H9 (cell line): Measurements from ENCODE around the gene PVR. TPM values are rescaled to one million over a fixed set of nuclear protein-coding genes. Genes with fewer than 3 reads are reported as not detected.

Experiments used
- DNase-seq: peaks from one replicate; pipeline ENCODE4 v3.0.0-alpha.2; 2017
- H2AFZ ChIP-seq: one replicate; pipeline ENCODE4 v1.6.1; 2013; ENCODE audit warnings: mild to moderate bottlenecking, low read length, control low read depth, moderate library complexity
- H2AK5ac ChIP-seq: 2 replicates; pipeline ENCODE4 v1.6.1; 2013; ENCODE audit warnings: low read length, control low read depth, mixed read lengths; ENCODE audit not compliant: insufficient read length
- H2BK120ac ChIP-seq: one replicate; pipeline ENCODE4 v1.6.1; 2013; ENCODE audit warnings: low read depth, mild to moderate bottlenecking, low read length, control low read depth, inconsistent platforms; ENCODE audit not compliant: poor library complexity, severe bottlenecking
- H2BK12ac ChIP-seq: 2 replicates; pipeline ENCODE4 v1.6.1; 2013; ENCODE audit warnings: low read length, control low read depth, mixed read lengths, low read depth; ENCODE audit not compliant: insufficient read length
- H2BK15ac ChIP-seq: 2 replicates; pipeline ENCODE4 v1.6.1; 2013; ENCODE audit warnings: low read depth, low read length, control low read depth
- H2BK20ac ChIP-seq: one replicate; pipeline ENCODE4 v1.6.1; 2013; ENCODE audit warnings: low read depth, mild to moderate bottlenecking, low read length, control low read depth, inconsistent platforms; ENCODE audit not compliant: poor library complexity, severe bottlenecking
- H2BK5ac ChIP-seq: 2 replicates; pipeline ENCODE4 v1.6.1; 2013; ENCODE audit warnings: low read length, control low read depth, mixed read lengths; ENCODE audit not compliant: insufficient read length
- H3K14ac ChIP-seq: 2 replicates; pipeline ENCODE4 v1.6.1; 2013; ENCODE audit warnings: low read length, control low read depth; ENCODE audit not compliant: insufficient read depth
- H3K18ac ChIP-seq: 2 replicates; pipeline ENCODE4 v1.6.1; 2013; ENCODE audit warnings: low read depth, mild to moderate bottlenecking, mixed read lengths, low read length, control low read depth; ENCODE audit not compliant: insufficient read length
- H3K23ac ChIP-seq: 2 replicates; pipeline ENCODE4 v1.6.1; 2013; ENCODE audit warnings: low read length, control low read depth, mixed read lengths, low read depth; ENCODE audit not compliant: insufficient read length
- H3K23me2 ChIP-seq: 2 replicates; pipeline ENCODE4 v1.6.1; 2013; ENCODE audit warnings: low read depth, mild to moderate bottlenecking, mixed read lengths, low read length, control low read depth; ENCODE audit not compliant: insufficient read length, poor library complexity, severe bottlenecking
- H3K27ac ChIP-seq: 2 replicates; pipeline ENCODE4 v1.5.1; 2013; ENCODE audit warnings: low read length, control low read depth, mixed read lengths, low read depth; ENCODE audit not compliant: insufficient read length
- H3K27me3 ChIP-seq: 2 replicates; pipeline ENCODE4 v1.6.1; 2013; ENCODE audit warnings: low read length, control low read depth, inconsistent platforms; ENCODE audit not compliant: insufficient read depth
- H3K4ac ChIP-seq: 2 replicates; pipeline ENCODE4 v1.6.1; 2013; ENCODE audit warnings: low read depth, mild to moderate bottlenecking, control low read depth, inconsistent platforms, low read length, moderate library complexity
- H3K4me1 ChIP-seq: 2 replicates; pipeline ENCODE4 v1.6.1; 2013; ENCODE audit warnings: low read length, control low read depth, inconsistent platforms; ENCODE audit not compliant: insufficient read depth
- H3K4me2 ChIP-seq: 2 replicates; pipeline ENCODE4 v1.6.1; 2013; ENCODE audit warnings: low read length, control low read depth, mixed read lengths; ENCODE audit not compliant: insufficient read length, insufficient read depth
- H3K56ac ChIP-seq: 2 replicates; pipeline ENCODE4 v1.6.1; 2013; ENCODE audit warnings: low read depth, mild to moderate bottlenecking, mixed read lengths, low read length, control low read depth; ENCODE audit not compliant: insufficient read length
- H3K79me1 ChIP-seq: 2 replicates; pipeline ENCODE4 v1.6.1; 2013; ENCODE audit warnings: low read depth, mild to moderate bottlenecking, moderate library complexity, low read length, control low read depth, inconsistent platforms; ENCODE audit not compliant: insufficient read depth, poor library complexity, severe bottlenecking
- H3K79me2 ChIP-seq: 2 replicates; pipeline ENCODE4 v1.6.1; 2013; ENCODE audit warnings: low read length, control low read depth, inconsistent platforms; ENCODE audit not compliant: insufficient read depth
- H3K9ac ChIP-seq: 2 replicates; pipeline ENCODE4 v1.6.1; 2013; ENCODE audit warnings: low read length, control low read depth, mixed read lengths; ENCODE audit not compliant: insufficient read length; ENCODE audit errors: extremely low read depth
- H3K9me3 ChIP-seq: one replicate; pipeline ENCODE4 v1.6.1; 2013; ENCODE audit warnings: low read depth, low read length, inconsistent platforms; ENCODE audit not compliant: control insufficient read depth
- H3T11ph ChIP-seq: one replicate; pipeline ENCODE4 v1.6.1; 2013; ENCODE audit warnings: mild to moderate bottlenecking, low read length, control low read depth, inconsistent platforms
- H4K20me1 ChIP-seq: one replicate; pipeline ENCODE4 v1.6.1; 2013; ENCODE audit not compliant: control insufficient read depth, insufficient read length, insufficient read depth
- H4K5ac ChIP-seq: 2 replicates; pipeline ENCODE4 v1.6.1; 2013; ENCODE audit warnings: low read depth, mild to moderate bottlenecking, mixed read lengths, low read length, control low read depth; ENCODE audit not compliant: insufficient read length
- H4K8ac ChIP-seq: replicated peaks from 2 replicates; pipeline ENCODE4 v1.6.1; 2013; ENCODE audit warnings: low read length, control low read depth, mixed read lengths, low read depth; ENCODE audit not compliant: insufficient read length
- H4K91ac ChIP-seq: 2 replicates; pipeline ENCODE4 v1.6.1; 2013; ENCODE audit warnings: low read depth, mild to moderate bottlenecking, moderate library complexity, mixed read lengths, low read length, control low read depth; ENCODE audit not compliant: insufficient read length
- H3K27ac Mint-ChIP-seq, 3 experiments: 2 replicates in 2 of 3; 3 replicates in 1 of 3; pipeline ENCODE4 v1.8.0; 2020 to 2021; ENCODE audit warnings: mixed read lengths in 3 of 3, mild to moderate bottlenecking in 1 of 3, moderate library complexity in 1 of 3
- H3K27me3 Mint-ChIP-seq: 2 replicates; pipeline ENCODE4 v1.8.0; 2021; ENCODE audit warnings: low read depth, mild to moderate bottlenecking, moderate library complexity, mixed read lengths
- H3K36me3 Mint-ChIP-seq, 3 experiments: 2 replicates in 2 of 3; 3 replicates in 1 of 3; pipeline ENCODE4 v1.8.0; 2020 to 2021; ENCODE audit warnings: low read depth in 3 of 3, mixed read lengths in 3 of 3; ENCODE audit not compliant: insufficient read depth in 1 of 3
- H3K4me1 Mint-ChIP-seq, 2 experiments: 2 replicates each; pipeline ENCODE4 v1.8.0; 2020; ENCODE audit warnings: mixed read lengths in 2 of 2
- H3K4me3 Mint-ChIP-seq, 2 experiments: 2 replicates in 1 of 2; 3 replicates in 1 of 2; pipeline ENCODE4 v1.8.0; 2020 to 2021; ENCODE audit warnings: mild to moderate bottlenecking in 2 of 2, mixed read lengths in 2 of 2, moderate library complexity in 1 of 2
- H3K9me3 Mint-ChIP-seq, 2 experiments: 2 replicates in 1 of 2; 3 replicates in 1 of 2; pipeline ENCODE4 v1.8.0; 2020; ENCODE audit warnings: mild to moderate bottlenecking in 2 of 2, mixed read lengths in 2 of 2, moderate library complexity in 1 of 2
- WGBS: extraction: QIAGEN DNeasy Blood & Tissue Kit; methylation state at CpG from one replicate; pipeline ENCODE4 v1.1.7; 2013; ENCODE audit warnings: missing lambda C conversion rate, low lambda C conversion rate, mixed read lengths; ENCODE audit not compliant: insufficient read length; ENCODE audit errors: extremely low coverage; 5-methylcytosine and 5-hydroxymethylcytosine counted together
- total RNA-seq: library from RNA; stranded (reverse); gene quantifications from 2 replicates; pipeline ENCODE4 v1.2.1, GENCODE V29; 2021
- TF ChIP-seq, protein P1 (sequence below): fragments of 200-600 bp; sonication (generic); conservative IDR thresholded peaks from 3 replicates; pipeline ENCODE4 v1.8.0; 2021; ENCODE audit warnings: antibody characterized with exemption, mild to moderate bottlenecking

The PVR gene
- total RNA-seq, 1 experiment from 2014 or later: 29.2 TPM

DNA sequence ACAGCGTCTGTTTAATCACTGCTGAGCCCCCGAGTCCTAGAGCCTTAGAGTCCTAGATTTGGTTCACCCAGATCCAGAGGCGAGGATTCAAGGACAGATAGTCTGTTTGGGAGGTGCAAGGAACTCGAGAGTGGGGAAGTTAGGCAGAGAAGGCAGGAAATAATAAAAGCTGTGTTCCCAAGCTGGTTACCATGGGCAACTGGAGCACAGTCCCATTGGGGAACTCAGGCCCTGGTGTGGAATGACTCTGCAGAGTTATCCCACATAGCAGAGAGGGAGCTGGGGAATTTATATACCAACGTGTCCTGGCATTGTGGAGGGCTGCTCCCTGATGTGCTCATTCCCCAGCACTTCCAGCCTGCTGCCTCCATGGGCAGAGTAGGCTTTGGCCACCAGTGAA, 20.6 kb upstream of the PVR start:
- no peak for DNase-seq
- no peak overlapping the region for H3T11ph ChIP-seq
- H3K9ac ChIP-seq: no peak overlapping the region
- H3K9me3 ChIP-seq: no peaks in the 10 kb centered on the region
- no peaks in the 10 kb centered on the region for H3K79me2 ChIP-seq
- Mint-ChIP-seq H3K27ac (peak overlapping the region in 1 of 3 experiments; percentile 0; a peak in 1 of 7 replicates), H3K9me3 (no peaks in the 10 kb centered on the region), H3K4me3 (no peak overlapping the region; a peak in 1 of 5 replicates), H3K4me1 (peaks cover 0 to 4% of the 10 kb centered on the region in 2 experiments; a peak in 1 of 4 replicates), H3K27me3 (peaks cover 2% of the 10 kb centered on the region), H3K36me3 (peaks cover 0 to 6% (median 0%) of the 10 kb centered on the region in 3 experiments; a peak in 2 of 7 replicates)
- no peak overlapping the region for H2AK5ac ChIP-seq
- no peak overlapping the region for H2BK120ac ChIP-seq
- H3K23ac ChIP-seq: no peak overlapping the region
- TF ChIP-seq, protein P1, sequence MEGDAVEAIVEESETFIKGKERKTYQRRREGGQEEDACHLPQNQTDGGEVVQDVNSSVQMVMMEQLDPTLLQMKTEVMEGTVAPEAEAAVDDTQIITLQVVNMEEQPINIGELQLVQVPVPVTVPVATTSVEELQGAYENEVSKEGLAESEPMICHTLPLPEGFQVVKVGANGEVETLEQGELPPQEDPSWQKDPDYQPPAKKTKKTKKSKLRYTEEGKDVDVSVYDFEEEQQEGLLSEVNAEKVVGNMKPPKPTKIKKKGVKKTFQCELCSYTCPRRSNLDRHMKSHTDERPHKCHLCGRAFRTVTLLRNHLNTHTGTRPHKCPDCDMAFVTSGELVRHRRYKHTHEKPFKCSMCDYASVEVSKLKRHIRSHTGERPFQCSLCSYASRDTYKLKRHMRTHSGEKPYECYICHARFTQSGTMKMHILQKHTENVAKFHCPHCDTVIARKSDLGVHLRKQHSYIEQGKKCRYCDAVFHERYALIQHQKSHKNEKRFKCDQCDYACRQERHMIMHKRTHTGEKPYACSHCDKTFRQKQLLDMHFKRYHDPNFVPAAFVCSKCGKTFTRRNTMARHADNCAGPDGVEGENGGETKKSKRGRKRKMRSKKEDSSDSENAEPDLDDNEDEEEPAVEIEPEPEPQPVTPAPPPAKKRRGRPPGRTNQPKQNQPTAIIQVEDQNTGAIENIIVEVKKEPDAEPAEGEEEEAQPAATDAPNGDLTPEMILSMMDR: no peak
- H3K27ac ChIP-seq: no peak overlapping the region
- no peaks in the 10 kb centered on the region for H3K23me2 ChIP-seq
- no CpG with 5 or more reads among the region's 5 CpGs for WGBS
- H4K20me1 ChIP-seq: no peaks in the 10 kb centered on the region
- no peak overlapping the region for H4K91ac ChIP-seq
- H3K14ac ChIP-seq: no peak overlapping the region; the same call in 1 of the 2 replicates
- no peak overlapping the region for H4K5ac ChIP-seq
- H3K4ac ChIP-seq: no peak overlapping the region
- no peak overlapping the region for H3K18ac ChIP-seq
- no peak overlapping the region for H2AFZ ChIP-seq
- H3K4me1 ChIP-seq: no peaks in the 10 kb centered on the region
- no peak overlapping the region for H4K8ac ChIP-seq
- no peak overlapping the region for H2BK5ac ChIP-seq
- H3K27me3 ChIP-seq: no peaks in the 10 kb centered on the region
- H3K4me2 ChIP-seq: no peak overlapping the region
- no peak overlapping the region for H2BK20ac ChIP-seq
- H3K56ac ChIP-seq: no peak overlapping the region
- no peak overlapping the region for H2BK12ac ChIP-seq
- H3K79me1 ChIP-seq: no peaks in the 10 kb centered on the region
- no peak overlapping the region for H2BK15ac ChIP-seq
